HL-60 (cell line): ENCODE results near the gene FGF14.

Experiments used
- POLR2AphosphoS5 ChIP-seq: IDR thresholded peaks from 2 replicates; pipeline ENCODE4 v1.6.1; 2012; ENCODE audit warnings: low read depth
- SPI1 ChIP-seq: IDR thresholded peaks from 2 replicates; pipeline ENCODE4 v1.6.1; 2012; ENCODE audit warnings: low read depth, mild to moderate bottlenecking, borderline replicate concordance
- TF ChIP-seq, protein P1 (sequence below): IDR thresholded peaks from one replicate; pipeline ENCODE4 v1.5.1; 2011; ENCODE audit warnings: low read length, control low read depth, inconsistent platforms; ENCODE audit not compliant: insufficient read depth
- TF ChIP-seq, protein P2 (sequence below): IDR thresholded peaks from 2 replicates; pipeline ENCODE4 v1.6.1; 2012; ENCODE audit warnings: low read depth; ENCODE audit not compliant: insufficient replicate concordance

DNA sequence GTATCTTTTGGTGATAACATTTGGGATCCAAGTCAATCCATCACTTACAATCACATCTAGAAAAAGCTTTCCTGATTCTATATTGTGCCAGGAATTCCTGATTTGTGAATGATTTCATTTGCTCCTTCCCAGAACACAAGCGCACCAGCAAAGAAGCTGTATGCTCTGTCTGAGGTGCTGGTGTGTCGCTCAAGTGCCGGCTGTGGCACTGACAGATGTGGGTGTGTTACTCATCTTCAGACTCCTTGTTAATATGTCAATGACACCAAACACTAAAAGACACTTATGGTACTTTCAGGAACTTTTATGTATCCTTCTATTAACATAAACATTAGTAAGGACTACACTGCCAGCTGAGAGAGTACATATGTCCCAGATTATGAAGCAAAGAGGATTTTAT, 520.3 kb downstream of the FGF14 start:
- TF ChIP-seq, protein P1, sequence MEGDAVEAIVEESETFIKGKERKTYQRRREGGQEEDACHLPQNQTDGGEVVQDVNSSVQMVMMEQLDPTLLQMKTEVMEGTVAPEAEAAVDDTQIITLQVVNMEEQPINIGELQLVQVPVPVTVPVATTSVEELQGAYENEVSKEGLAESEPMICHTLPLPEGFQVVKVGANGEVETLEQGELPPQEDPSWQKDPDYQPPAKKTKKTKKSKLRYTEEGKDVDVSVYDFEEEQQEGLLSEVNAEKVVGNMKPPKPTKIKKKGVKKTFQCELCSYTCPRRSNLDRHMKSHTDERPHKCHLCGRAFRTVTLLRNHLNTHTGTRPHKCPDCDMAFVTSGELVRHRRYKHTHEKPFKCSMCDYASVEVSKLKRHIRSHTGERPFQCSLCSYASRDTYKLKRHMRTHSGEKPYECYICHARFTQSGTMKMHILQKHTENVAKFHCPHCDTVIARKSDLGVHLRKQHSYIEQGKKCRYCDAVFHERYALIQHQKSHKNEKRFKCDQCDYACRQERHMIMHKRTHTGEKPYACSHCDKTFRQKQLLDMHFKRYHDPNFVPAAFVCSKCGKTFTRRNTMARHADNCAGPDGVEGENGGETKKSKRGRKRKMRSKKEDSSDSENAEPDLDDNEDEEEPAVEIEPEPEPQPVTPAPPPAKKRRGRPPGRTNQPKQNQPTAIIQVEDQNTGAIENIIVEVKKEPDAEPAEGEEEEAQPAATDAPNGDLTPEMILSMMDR: no peak
- TF ChIP-seq POLR2AphosphoS5 (no peak), SPI1 (no peak)
- TF ChIP-seq, protein P2, sequence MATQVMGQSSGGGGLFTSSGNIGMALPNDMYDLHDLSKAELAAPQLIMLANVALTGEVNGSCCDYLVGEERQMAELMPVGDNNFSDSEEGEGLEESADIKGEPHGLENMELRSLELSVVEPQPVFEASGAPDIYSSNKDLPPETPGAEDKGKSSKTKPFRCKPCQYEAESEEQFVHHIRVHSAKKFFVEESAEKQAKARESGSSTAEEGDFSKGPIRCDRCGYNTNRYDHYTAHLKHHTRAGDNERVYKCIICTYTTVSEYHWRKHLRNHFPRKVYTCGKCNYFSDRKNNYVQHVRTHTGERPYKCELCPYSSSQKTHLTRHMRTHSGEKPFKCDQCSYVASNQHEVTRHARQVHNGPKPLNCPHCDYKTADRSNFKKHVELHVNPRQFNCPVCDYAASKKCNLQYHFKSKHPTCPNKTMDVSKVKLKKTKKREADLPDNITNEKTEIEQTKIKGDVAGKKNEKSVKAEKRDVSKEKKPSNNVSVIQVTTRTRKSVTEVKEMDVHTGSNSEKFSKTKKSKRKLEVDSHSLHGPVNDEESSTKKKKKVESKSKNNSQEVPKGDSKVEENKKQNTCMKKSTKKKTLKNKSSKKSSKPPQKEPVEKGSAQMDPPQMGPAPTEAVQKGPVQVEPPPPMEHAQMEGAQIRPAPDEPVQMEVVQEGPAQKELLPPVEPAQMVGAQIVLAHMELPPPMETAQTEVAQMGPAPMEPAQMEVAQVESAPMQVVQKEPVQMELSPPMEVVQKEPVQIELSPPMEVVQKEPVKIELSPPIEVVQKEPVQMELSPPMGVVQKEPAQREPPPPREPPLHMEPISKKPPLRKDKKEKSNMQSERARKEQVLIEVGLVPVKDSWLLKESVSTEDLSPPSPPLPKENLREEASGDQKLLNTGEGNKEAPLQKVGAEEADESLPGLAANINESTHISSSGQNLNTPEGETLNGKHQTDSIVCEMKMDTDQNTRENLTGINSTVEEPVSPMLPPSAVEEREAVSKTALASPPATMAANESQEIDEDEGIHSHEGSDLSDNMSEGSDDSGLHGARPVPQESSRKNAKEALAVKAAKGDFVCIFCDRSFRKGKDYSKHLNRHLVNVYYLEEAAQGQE: no peak
